ENCODE data around the gene SPECC1L. TPM values are rescaled to one million over a fixed set of nuclear protein-coding genes. Genes with fewer than 3 reads are reported as not detected.

SPECC1L gene
- total and polyA plus RNA-seq, 2 of the 8 experiments (the other 6 are each of a cell fraction or from before 2014, with no cell fraction given) = 15.7 to 61.6 TPM

DNA sequence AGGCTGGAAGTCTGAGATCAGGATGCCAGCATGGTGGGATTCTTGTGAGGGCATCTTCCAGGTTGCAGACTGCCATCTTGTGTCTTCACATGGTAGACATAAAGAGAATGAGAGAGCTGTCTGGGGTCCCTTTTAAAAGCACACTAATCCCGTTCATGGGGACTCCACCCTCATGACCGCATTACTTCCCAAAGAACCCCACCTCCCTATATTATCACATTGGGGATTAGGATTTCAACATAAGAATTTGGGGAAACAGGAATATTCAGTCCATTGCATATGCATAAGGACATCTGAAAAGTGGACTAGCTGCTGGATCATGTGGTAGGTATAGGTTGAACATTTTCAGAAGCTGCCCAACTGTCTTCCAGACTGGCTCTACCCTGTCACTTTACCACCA, 123.6 kb downstream of the SPECC1L start:
- Histone ChIP-seq H2BK5ac (ENCODE audit: low read depth, low read length) (no peak overlapping the region), H3K27ac (ENCODE audit: low read depth, low read length) (no peak overlapping the region), H3K56ac (replicated peaks; ENCODE audit: insufficient read length, low read depth, low read length) (no peak overlapping the region), H3K4me1 (replicated peaks in 1 of 4; ENCODE audit: control insufficient read depth in 3 of 4, insufficient read depth in 4 of 4, low read length in 3 of 4) (no peaks in the 10 kb centered on the region), H3K23ac (ENCODE audit: insufficient read length) (no peak overlapping the region), H3K18ac (ENCODE audit: extremely low read depth, low read length) (no peak overlapping the region), H3K4ac (replicated peaks; ENCODE audit: insufficient read length, low read depth, low read length) (no peak overlapping the region), H2AK5ac (ENCODE audit: low read depth, low read length) (no peak overlapping the region), H4K5ac (ENCODE audit: insufficient read length, low read depth, low read length) (no peak overlapping the region), H3K4me3 (ENCODE audit: extremely low read depth in 1 of 4, insufficient read depth in 2 of 4, low read depth in 3 of 4, low read length in 4 of 4) (no peak overlapping the region), H2BK120ac (replicated peaks; ENCODE audit: low read depth, low read length) (no peak overlapping the region), H2BK15ac (ENCODE audit: low read length) (no peak overlapping the region), H3K9ac (replicated peaks in 1 of 4; ENCODE audit: extremely low read depth in 1 of 4, low read depth in 3 of 4, low read length in 3 of 4) (no peak overlapping the region), H3K79me2 (ENCODE audit: control insufficient read depth in 1 of 2, insufficient read depth in 2 of 2, low read length in 2 of 2) (no peaks in the 10 kb centered on the region), H2BK20ac (ENCODE audit: low read length) (no peak overlapping the region), H3K14ac (ENCODE audit: insufficient read length) (no peak overlapping the region), H3K79me1 (ENCODE audit: low read depth, low read length) (no peaks in the 10 kb centered on the region), H3K36me3 (ENCODE audit: control insufficient read depth in 2 of 4, insufficient read depth in 4 of 4, low read length in 3 of 4) (peaks cover 0 to 9% (median 3%) of the 10 kb centered on the region in 4 experiments; a peak in 2 of 8 replicates), H4K8ac (ENCODE audit: extremely low read depth, insufficient read depth, low read length) (no peak overlapping the region), H2BK12ac (ENCODE audit: low read depth, low read length) (no peak overlapping the region), H4K20me1 (replicated peaks in 1 of 2; ENCODE audit: control insufficient read depth in 1 of 2, insufficient read depth in 2 of 2, low read length in 2 of 2) (no peaks in the 10 kb centered on the region), H3K4me2 (ENCODE audit: insufficient read depth in 1 of 2, low read depth in 2 of 2, low read length in 2 of 2) (no peak overlapping the region), H3K9me3 (ENCODE audit: insufficient read depth in 2 of 2, low read depth in 1 of 2, low read length in 1 of 2) (no peaks in the 10 kb centered on the region), H4K91ac (replicated peaks; ENCODE audit: insufficient read length, low read length) (no peak overlapping the region), H2AFZ (ENCODE audit: low read length) (no peak overlapping the region), H3K23me2 (ENCODE audit: low read depth, low read length) (no peaks in the 10 kb centered on the region), H3K27me3 (replicated peaks in 1 of 4; ENCODE audit: control insufficient read depth in 3 of 4, extremely low read depth in 1 of 4, insufficient read depth in 3 of 4, low read length in 3 of 4) (no peaks in the 10 kb centered on the region)
- TF ChIP-seq RAD21 (IDR thresholded peaks at IDR 0.05 in 1 of 2, conservative IDR thresholded peaks at IDR 0.05 in 1 of 2; ENCODE audit: low read depth in 2 of 2, low read length in 2 of 2) (0 out of 4 replicates have a peak, but pooled peaks of 1 of the 2 experiments have one; percentile 9), BCL11A (IDR thresholded peaks at IDR 0.05; ENCODE audit: low read depth in 2 of 2, low read length in 2 of 2) (no peak)
- 91% methylated on average over 2 of the region's 2 CpGs; no CpG with 5 or more reads in 1 of the 2 experiments for WGBS, 2 experiments (ENCODE audit: extremely low coverage in 1 of 2, insufficient coverage in 1 of 2, insufficient read length in 1 of 2, insufficient replicate concordance in 2 of 2, low coverage in 1 of 2, low lambda C conversion rate in 2 of 2, missing lambda C conversion rate in 1 of 2)
- ChIA-PET CTCF (ENCODE audit: partially characterized antibody) (interaction anchor here (1.0 to 2.4 kb wide), 3 partner anchors 11 to 72 kb away, joined by 3 to 13 read pairs (median 3); no protein-coding TSS in a partner anchor), POLR2A (ENCODE audit: partially characterized antibody) (interaction anchor here (2.2 kb wide), 1 partner anchor 12 kb away, joined by 5 read pairs; no protein-coding TSS in a partner anchor)
- DNase-seq (ENCODE audit: low read depth in 1 of 2, low spot score in 2 of 2) (no peak), FAIRE-seq (no peak)
